ENCODE data around the gene CARS2. TPM values are rescaled to one million over a fixed set of nuclear protein-coding genes. Genes with fewer than 3 reads are reported as not detected.
"Not testable (repeated sequence)": the region's sequence is repeated elsewhere in the genome, so short reads cannot be mapped to it uniquely, and the experiment has no call there.

Gene CARS2
- total RNA-seq, 1 donor = 161 TPM

GRCh38 chr13:110702089-110702488 lies 3.8 kb downstream of the CARS2 start:
- Histone ChIP-seq H3K4me3 (ENCODE audit: insufficient read depth, low read length) (no peak overlapping the region), H3K4me1 (ENCODE audit: insufficient read depth, low read length) (peaks cover 41% of the 10 kb centered on the region), H3K36me3 (ENCODE audit: insufficient read depth, low read length) (peaks cover 55% of the 10 kb centered on the region), H3K79me2 (ENCODE audit: insufficient read depth, low read length) (peaks cover 79% of the 10 kb centered on the region), H3K9me3 (ENCODE audit: low read depth, low read length) (no peaks in the 10 kb centered on the region), H4K20me1 (ENCODE audit: insufficient read depth, low read length) (peaks cover 18% of the 10 kb centered on the region), H3K27me3 (ENCODE audit: insufficient read depth, low read length) (no peaks in the 10 kb centered on the region), H2AFZ (ENCODE audit: low read length) (no peak overlapping the region), H3K27ac (ENCODE audit: low read depth, low read length) (peak overlapping the region; percentile 97), H3K4me2 (ENCODE audit: insufficient read depth, low read length) (peak overlapping the region; percentile 49)
- TF ChIP-seq CTCF (IDR thresholded peaks at IDR 0.05; ENCODE audit: extremely low read depth, low read depth, low read length) = no peak
- DNase-seq (ENCODE audit: insufficient read length, low spot score, missing footprints) = no peak

GRCh38 chr13:110701061-110701460 lies 4.9 kb downstream of the CARS2 start:
- not testable (repeated sequence) for H3K27me3 ChIP-seq (ENCODE audit: insufficient read depth, low read length); H3K4me3 ChIP-seq (ENCODE audit: insufficient read depth, low read length); DNase-seq (ENCODE audit: insufficient read length, low spot score, missing footprints); H3K4me2 ChIP-seq (ENCODE audit: insufficient read depth, low read length); H2AFZ ChIP-seq (ENCODE audit: low read length); H3K9me3 ChIP-seq (ENCODE audit: low read depth, low read length); H3K27ac ChIP-seq (ENCODE audit: low read depth, low read length)
- Histone ChIP-seq H3K36me3 (ENCODE audit: insufficient read depth, low read length) (peaks cover 61% of the 10 kb centered on the region), H3K79me2 (ENCODE audit: insufficient read depth, low read length) (peaks cover 85% of the 10 kb centered on the region), H3K4me1 (ENCODE audit: insufficient read depth, low read length) (peaks cover 37% of the 10 kb centered on the region), H4K20me1 (ENCODE audit: insufficient read depth, low read length) (peaks cover 18% of the 10 kb centered on the region)

GRCh38 chr13:110700641-110701040 lies 5.3 kb downstream of the CARS2 start:
- no peak overlapping the region for H3K4me3 ChIP-seq (ENCODE audit: insufficient read depth, low read length)
- TF ChIP-seq CTCF (IDR thresholded peaks at IDR 0.05; ENCODE audit: extremely low read depth, low read depth, low read length) = no peak
- H2AFZ ChIP-seq (ENCODE audit: low read length) = no peak overlapping the region
- peaks cover 37% of the 10 kb centered on the region for H3K4me1 ChIP-seq (ENCODE audit: insufficient read depth, low read length)
- no peak overlapping the region for H3K4me2 ChIP-seq (ENCODE audit: insufficient read depth, low read length)
- no peaks in the 10 kb centered on the region for H3K9me3 ChIP-seq (ENCODE audit: low read depth, low read length)
- H3K27ac ChIP-seq (ENCODE audit: low read depth, low read length) = no peak overlapping the region
- H3K79me2 ChIP-seq (ENCODE audit: insufficient read depth, low read length) = peaks cover 84% of the 10 kb centered on the region
- DNase-seq (ENCODE audit: insufficient read length, low spot score, missing footprints) = no peak
- peaks cover 61% of the 10 kb centered on the region for H3K36me3 ChIP-seq (ENCODE audit: insufficient read depth, low read length)
- H4K20me1 ChIP-seq (ENCODE audit: insufficient read depth, low read length) = peaks cover 18% of the 10 kb centered on the region
- no peaks in the 10 kb centered on the region for H3K27me3 ChIP-seq (ENCODE audit: insufficient read depth, low read length)

- no peak overlapping the region for H2AFZ ChIP-seq (ENCODE audit: low read length)
- no peak for DNase-seq (ENCODE audit: insufficient read length, low spot score, missing footprints)
- no peak for TF ChIP-seq CTCF (IDR thresholded peaks at IDR 0.05; ENCODE audit: extremely low read depth, low read depth, low read length)
- H3K4me2 ChIP-seq (ENCODE audit: insufficient read depth, low read length) = no peak overlapping the region
- H3K9me3 ChIP-seq (ENCODE audit: low read depth, low read length) = no peaks in the 10 kb centered on the region
- H3K27me3 ChIP-seq (ENCODE audit: insufficient read depth, low read length) = no peaks in the 10 kb centered on the region
- peaks cover 80% of the 10 kb centered on the region for H3K79me2 ChIP-seq (ENCODE audit: insufficient read depth, low read length)
- no peak overlapping the region for H3K4me3 ChIP-seq (ENCODE audit: insufficient read depth, low read length)
- peaks cover 34% of the 10 kb centered on the region for H3K4me1 ChIP-seq (ENCODE audit: insufficient read depth, low read length)
- H3K36me3 ChIP-seq (ENCODE audit: insufficient read depth, low read length) = peaks cover 61% of the 10 kb centered on the region
- peaks cover 18% of the 10 kb centered on the region for H4K20me1 ChIP-seq (ENCODE audit: insufficient read depth, low read length)
- no peak overlapping the region for H3K27ac ChIP-seq (ENCODE audit: low read depth, low read length)
These were observed 5.7 kb downstream of the CARS2 start for GRCh38 chr13:110700186-110700585.

Data from osteoblast (primary cell).